Spleen (tissue), 7 donors: ENCODE measurements around the gene CLMP.

Source experiments
- CTCF ChIP-seq, 11 experiments: fragments of 200-600 bp in 7 of 11; fragments of 450-650 bp in 4 of 11; sonication (generic) in 4 of 11; IDR thresholded peaks in 8 of 11; conservative IDR thresholded peaks in 3 of 11; 1 replicate in 7 of 11; 2 replicates in 4 of 11; pipeline versions ENCODE4 v1.4.0 to v1.8.0; 2016 to 2021; ENCODE audit warnings: antibody characterized with exemption in 11 of 11, inconsistent platforms in 4 of 11, mild to moderate bottlenecking in 1 of 11
- POLR2A ChIP-seq, 3 donors: fragments of 450-650 bp; IDR thresholded peaks; one replicate each; pipeline ENCODE4 v1.5.1; 2017; ENCODE audit warnings: antibody characterized with exemption in 3 of 3, mild to moderate bottlenecking in 1 of 3
- donor health status: DM: no; HTN: no; CAD: no; lungs with moderate emphysema.
- donor health status: DM: no; HTN: no; CAD: no.
- donor health status: DM: no; HTN: no; CAD: no.

- TF ChIP-seq CTCF (IDR thresholded peaks at IDR 0.05 in 8 of 11, conservative IDR thresholded peaks at IDR 0.05 in 3 of 11) = no peak
- TF ChIP-seq POLR2A (IDR thresholded peaks at IDR 0.05) = no peak
Measured at GRCh38 chr11:123047266-123047946, 147.6 kb downstream of the CLMP start.
